Epithelial cell of prostate (primary cell): ENCODE data around the gene DAB1.

Source experiments
- DNase-seq: peaks from one replicate; pipeline ENCODE4 v3.0.0-alpha.2; 2011; ENCODE audit warnings: low read depth, low spot score
- H3K27ac ChIP-seq: fragments of 450-650 bp; 2 replicates; pipeline ENCODE4 v1.5.1; 2017; ENCODE audit warnings: mild to moderate bottlenecking

DAB1 gene

GRCh38 chr1:57325536-57325935 is 98.3 kb downstream of the DAB1 start:
- DNase-seq, result no peak
- H3K27ac ChIP-seq, result no peak overlapping the region

GRCh38 chr1:57325117-57325516 is 98.7 kb downstream of the DAB1 start:
- no peak overlapping the region for H3K27ac ChIP-seq
- no peak for DNase-seq

- DNase-seq, result no peak
- H3K27ac ChIP-seq, result no peak overlapping the region
Observed at GRCh38 chr1:57324388-57324787, 99.5 kb downstream of the DAB1 start.

GRCh38 chr1:57321776-57322175 is 102.1 kb downstream of the DAB1 start:
- no peak overlapping the region for H3K27ac ChIP-seq
- DNase-seq, result no peak

GRCh38 chr1:57319791-57320190 is 104.1 kb downstream of the DAB1 start:
- DNase-seq, result no peak
- no peak overlapping the region for H3K27ac ChIP-seq

GRCh38 chr1:57319165-57319564 is 104.7 kb downstream of the DAB1 start:
- H3K27ac ChIP-seq, result no peak overlapping the region
- no peak for DNase-seq

GRCh38 chr1:57316861-57317260 is 107.0 kb downstream of the DAB1 start:
- H3K27ac ChIP-seq, result no peak overlapping the region
- DNase-seq, result no peak

GRCh38 chr1:57316291-57316690 is 107.6 kb downstream of the DAB1 start:
- DNase-seq, result no peak
- H3K27ac ChIP-seq, result no peak overlapping the region

GRCh38 chr1:57312869-57313268 is 111.0 kb downstream of the DAB1 start:
- no peak overlapping the region for H3K27ac ChIP-seq
- DNase-seq, result no peak

- DNase-seq, result no peak
- no peak overlapping the region for H3K27ac ChIP-seq
Observed at GRCh38 chr1:57311411-57311810, 112.4 kb downstream of the DAB1 start.

GRCh38 chr1:57311006-57311405 is 112.9 kb downstream of the DAB1 start:
- no peak overlapping the region for H3K27ac ChIP-seq
- DNase-seq, result no peak

- no peak overlapping the region for H3K27ac ChIP-seq
Observed at GRCh38 chr1:57309630-57310029, 114.2 kb downstream of the DAB1 start.

GRCh38 chr1:57307392-57308170 is 116.3 kb downstream of the DAB1 start:
- no peak overlapping the region for H3K27ac ChIP-seq
- no peak for DNase-seq

More at GRCh38 chr1:57309630-57310029, 114.2 kb downstream of the DAB1 start:
- DNase-seq, result no peak

- H3K27ac ChIP-seq, result no peak overlapping the region
Observed at GRCh38 chr1:57304591-57304990, 119.3 kb downstream of the DAB1 start.

GRCh38 chr1:57302812-57303596 is 120.9 kb downstream of the DAB1 start:
- no peak overlapping the region for H3K27ac ChIP-seq
- no peak for DNase-seq

More at GRCh38 chr1:57304591-57304990, 119.3 kb downstream of the DAB1 start:
- DNase-seq, result no peak

- no peak for DNase-seq
Observed at GRCh38 chr1:57300186-57300585, 123.7 kb downstream of the DAB1 start.

GRCh38 chr1:57296726-57297250 is 127.1 kb downstream of the DAB1 start:
- no peak overlapping the region for H3K27ac ChIP-seq
- no peak for DNase-seq

More at GRCh38 chr1:57300186-57300585, 123.7 kb downstream of the DAB1 start:
- no peak overlapping the region for H3K27ac ChIP-seq

- H3K27ac ChIP-seq, result no peak overlapping the region
- DNase-seq, result no peak
Observed at GRCh38 chr1:57295326-57295725, 128.5 kb downstream of the DAB1 start.

- DNase-seq, result no peak
- no peak overlapping the region for H3K27ac ChIP-seq
Observed at GRCh38 chr1:57294177-57294576, 129.7 kb downstream of the DAB1 start.

- DNase-seq, result no peak
- no peak overlapping the region for H3K27ac ChIP-seq
Observed at GRCh38 chr1:57293214-57293613, 130.6 kb downstream of the DAB1 start.

- DNase-seq, result no peak
- H3K27ac ChIP-seq, result no peak overlapping the region
Observed at GRCh38 chr1:57289781-57290180, 134.1 kb downstream of the DAB1 start.
